Measurements from ENCODE around the gene SDC3. TPM values are rescaled to one million over a fixed set of nuclear protein-coding genes. Genes with fewer than 3 reads are reported as not detected.

Gene SDC3
- total RNA-seq, 1 donor from 2014 or later, result 36.4 TPM

DNA sequence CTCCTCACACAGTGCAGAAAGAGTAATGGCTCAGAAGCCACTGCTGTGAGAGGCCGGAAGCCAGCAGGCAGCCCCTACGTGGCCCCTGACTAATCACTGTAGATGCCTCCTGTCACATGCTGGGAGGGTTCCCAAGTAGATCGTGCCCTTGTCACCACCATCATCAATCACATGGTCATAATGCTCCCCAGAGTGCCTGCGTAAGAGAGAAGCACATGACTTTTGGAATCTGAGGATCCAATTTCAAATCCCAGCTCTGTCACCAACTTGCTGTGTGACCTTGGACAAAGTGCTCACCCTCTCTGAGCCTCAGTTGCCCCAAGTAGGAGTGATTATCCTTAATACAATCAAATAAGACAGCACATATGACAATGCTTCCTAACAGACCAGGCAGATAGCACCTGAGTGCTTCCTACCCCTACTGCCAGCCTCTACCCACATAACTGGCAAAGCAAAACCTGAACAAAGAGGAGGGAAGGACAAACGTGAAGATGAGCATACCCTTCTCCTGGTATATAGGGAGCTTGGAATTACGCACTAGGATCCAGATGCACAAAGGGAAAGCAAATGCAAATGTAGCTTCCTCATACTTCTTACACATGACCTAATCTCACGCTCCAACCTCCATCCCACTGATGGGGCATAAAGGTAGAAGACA is 65.7 kb downstream of the SDC3 start:
- TF ChIP-seq, protein P1, sequence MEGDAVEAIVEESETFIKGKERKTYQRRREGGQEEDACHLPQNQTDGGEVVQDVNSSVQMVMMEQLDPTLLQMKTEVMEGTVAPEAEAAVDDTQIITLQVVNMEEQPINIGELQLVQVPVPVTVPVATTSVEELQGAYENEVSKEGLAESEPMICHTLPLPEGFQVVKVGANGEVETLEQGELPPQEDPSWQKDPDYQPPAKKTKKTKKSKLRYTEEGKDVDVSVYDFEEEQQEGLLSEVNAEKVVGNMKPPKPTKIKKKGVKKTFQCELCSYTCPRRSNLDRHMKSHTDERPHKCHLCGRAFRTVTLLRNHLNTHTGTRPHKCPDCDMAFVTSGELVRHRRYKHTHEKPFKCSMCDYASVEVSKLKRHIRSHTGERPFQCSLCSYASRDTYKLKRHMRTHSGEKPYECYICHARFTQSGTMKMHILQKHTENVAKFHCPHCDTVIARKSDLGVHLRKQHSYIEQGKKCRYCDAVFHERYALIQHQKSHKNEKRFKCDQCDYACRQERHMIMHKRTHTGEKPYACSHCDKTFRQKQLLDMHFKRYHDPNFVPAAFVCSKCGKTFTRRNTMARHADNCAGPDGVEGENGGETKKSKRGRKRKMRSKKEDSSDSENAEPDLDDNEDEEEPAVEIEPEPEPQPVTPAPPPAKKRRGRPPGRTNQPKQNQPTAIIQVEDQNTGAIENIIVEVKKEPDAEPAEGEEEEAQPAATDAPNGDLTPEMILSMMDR (IDR thresholded peaks at IDR 0.05; ENCODE audit: insufficient read depth, low read length, poor library complexity, severe bottlenecking), result no peak
- Histone ChIP-seq H3K4me3 (ENCODE audit: low read depth, low read length) (no peak overlapping the region), H3K36me3 (ENCODE audit: control insufficient read depth, insufficient read depth, low read length) (no peaks in the 10 kb centered on the region), H3K27me3 (ENCODE audit: control insufficient read depth, insufficient read depth, low read length) (peaks cover 9% of the 10 kb centered on the region)
- DNase-seq (ENCODE audit: low read depth), result no peak

DNA sequence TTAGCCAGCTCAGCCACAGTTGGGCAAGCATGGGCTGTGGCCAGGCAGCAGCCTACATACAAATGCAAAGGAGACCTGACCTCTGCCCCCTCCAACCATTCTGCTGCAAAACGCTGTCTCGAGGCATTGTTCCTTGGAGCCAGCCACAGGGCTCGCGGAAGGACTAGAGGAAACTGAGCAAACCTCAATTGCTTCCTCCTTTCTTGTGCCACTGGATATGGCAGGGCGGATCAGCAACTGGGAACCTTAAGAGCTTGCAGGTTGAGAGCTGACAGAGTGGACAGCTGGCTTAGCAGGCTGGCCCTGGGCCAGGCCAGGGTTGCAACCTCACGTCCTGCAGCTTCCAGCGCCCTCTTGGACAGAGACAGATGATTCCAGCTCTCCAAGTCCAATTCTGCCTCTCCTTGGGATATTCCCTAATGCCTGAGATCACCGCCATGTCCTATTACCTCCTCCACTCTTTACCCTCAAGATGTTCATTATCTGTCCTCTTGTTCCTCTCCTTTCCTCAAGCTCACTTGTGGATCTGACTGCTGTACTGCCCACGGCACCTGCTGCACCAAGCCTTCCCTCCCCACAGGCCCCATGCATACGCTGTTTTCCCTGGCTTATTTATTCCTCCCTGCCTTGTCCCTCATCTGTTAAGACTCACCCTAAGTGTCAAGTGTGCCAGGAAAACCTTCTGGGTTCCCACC is 67.5 kb downstream of the SDC3 start:
- Histone ChIP-seq H3K27me3 (ENCODE audit: control insufficient read depth, insufficient read depth, low read length) (peaks cover 9% of the 10 kb centered on the region), H3K4me3 (ENCODE audit: low read depth, low read length) (no peak overlapping the region), H3K36me3 (ENCODE audit: control insufficient read depth, insufficient read depth, low read length) (no peaks in the 10 kb centered on the region)
- DNase-seq (ENCODE audit: low read depth), result no peak
- TF ChIP-seq, protein P1 (IDR thresholded peaks at IDR 0.05; ENCODE audit: insufficient read depth, low read length, poor library complexity, severe bottlenecking), result no peak

DNA sequence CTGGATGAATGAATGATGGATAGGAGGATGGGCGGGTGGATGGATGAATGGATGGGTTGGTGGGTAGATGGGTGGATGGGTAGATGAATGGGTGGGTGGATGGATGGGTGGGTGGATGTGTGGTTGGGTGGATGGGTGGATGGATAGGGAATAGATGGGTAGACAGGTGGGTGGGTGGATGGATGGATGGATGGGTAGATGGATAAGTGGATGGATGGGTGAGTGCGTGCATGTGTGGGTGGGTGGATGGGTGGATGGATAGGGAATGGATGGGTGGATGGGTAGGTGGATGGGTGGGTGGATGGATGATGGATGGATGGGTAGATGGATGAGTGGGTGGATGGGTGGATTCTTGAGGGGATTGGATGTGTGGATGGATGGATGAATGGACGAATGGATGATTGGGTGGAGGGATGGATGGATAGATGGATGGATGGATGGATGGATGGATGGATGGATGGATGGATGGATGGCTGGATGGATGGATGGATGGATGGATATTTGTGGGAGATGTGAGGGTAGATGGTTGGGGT is 68.7 kb downstream of the SDC3 start:
- TF ChIP-seq, protein P1 (IDR thresholded peaks at IDR 0.05; ENCODE audit: insufficient read depth, low read length, poor library complexity, severe bottlenecking), result no peak
- H3K36me3 ChIP-seq (ENCODE audit: control insufficient read depth, insufficient read depth, low read length), result no peaks in the 10 kb centered on the region
- H3K4me3 ChIP-seq (ENCODE audit: low read depth, low read length), result no peak overlapping the region
- H3K27me3 ChIP-seq (ENCODE audit: control insufficient read depth, insufficient read depth, low read length), result peaks cover 9% of the 10 kb centered on the region
- no peak for DNase-seq (ENCODE audit: low read depth)

DNA sequence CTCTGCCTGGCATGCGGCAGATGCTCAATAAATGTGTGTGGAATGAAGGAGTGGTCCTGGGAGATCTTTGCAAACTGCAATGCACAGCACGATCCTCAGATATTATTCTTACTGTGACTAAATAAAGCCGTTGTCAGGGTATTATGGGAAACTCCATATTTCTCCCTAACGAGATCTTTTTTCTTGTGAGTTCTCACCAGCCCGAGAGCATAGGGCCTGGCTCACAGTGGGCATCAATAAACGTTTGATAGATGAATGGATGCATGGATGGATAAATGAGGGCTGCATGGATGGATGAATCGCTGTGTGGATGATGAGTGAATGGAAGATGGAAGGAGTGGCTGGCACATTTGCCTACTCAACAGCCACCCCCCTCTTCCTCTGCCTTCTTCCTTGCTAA is 69.6 kb downstream of the SDC3 start:
- no peaks in the 10 kb centered on the region for H3K36me3 ChIP-seq (ENCODE audit: control insufficient read depth, insufficient read depth, low read length)
- TF ChIP-seq, protein P1 (IDR thresholded peaks at IDR 0.05; ENCODE audit: insufficient read depth, low read length, poor library complexity, severe bottlenecking), result no peak
- no peak overlapping the region for H3K4me3 ChIP-seq (ENCODE audit: low read depth, low read length)
- DNase-seq (ENCODE audit: low read depth), result no peak
- peaks cover 9% of the 10 kb centered on the region for H3K27me3 ChIP-seq (ENCODE audit: control insufficient read depth, insufficient read depth, low read length)

DNA sequence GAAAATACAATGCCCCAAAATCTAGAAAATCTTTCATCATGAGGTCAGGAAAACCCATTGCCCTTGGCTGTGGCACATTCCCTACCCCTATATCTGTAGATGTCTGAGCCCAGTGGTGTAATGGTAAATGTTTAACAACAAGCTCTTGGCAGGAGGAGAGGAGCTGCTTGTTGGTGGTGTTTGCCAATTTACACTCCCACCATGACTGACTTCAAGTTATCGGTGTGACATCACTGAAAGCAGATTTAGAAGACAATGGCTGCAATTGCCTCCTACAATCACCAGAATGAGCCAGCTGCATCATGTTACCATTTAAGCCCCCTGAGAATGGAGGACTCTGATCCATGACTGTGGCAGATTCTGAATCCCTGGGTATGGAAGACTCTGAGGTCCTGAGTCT is 70.9 kb downstream of the SDC3 start:
- no peak for DNase-seq (ENCODE audit: low read depth)
- no peak overlapping the region for H3K4me3 ChIP-seq (ENCODE audit: low read depth, low read length)
- no peaks in the 10 kb centered on the region for H3K36me3 ChIP-seq (ENCODE audit: control insufficient read depth, insufficient read depth, low read length)
- TF ChIP-seq, protein P1 (IDR thresholded peaks at IDR 0.05; ENCODE audit: insufficient read depth, low read length, poor library complexity, severe bottlenecking), result no peak
- H3K27me3 ChIP-seq (ENCODE audit: control insufficient read depth, insufficient read depth, low read length), result peaks cover 9% of the 10 kb centered on the region

Measured in kidney epithelial cell (primary cell).